Stimulated activated CD8-positive, alpha-beta memory T cell treated with anti-CD3 and anti-CD28 coated beads, Interleukin-15, amount 100 ng/mL, for 24 hours (primary cell): ENCODE results near the gene AKAP14.
A peak's percentile ranks its signal among the peaks of the same experiment; 100 is the strongest.
"Not testable (repeated sequence)": the region's sequence is repeated elsewhere in the genome, so short reads cannot be mapped to it uniquely, and the experiment has no call there.

Source experiments
- DNase-seq: peaks from one replicate; pipeline ENCODE4 v3.0.0-alpha.2; 2020; ENCODE audit warnings: low read depth

AKAP14 gene

DNA sequence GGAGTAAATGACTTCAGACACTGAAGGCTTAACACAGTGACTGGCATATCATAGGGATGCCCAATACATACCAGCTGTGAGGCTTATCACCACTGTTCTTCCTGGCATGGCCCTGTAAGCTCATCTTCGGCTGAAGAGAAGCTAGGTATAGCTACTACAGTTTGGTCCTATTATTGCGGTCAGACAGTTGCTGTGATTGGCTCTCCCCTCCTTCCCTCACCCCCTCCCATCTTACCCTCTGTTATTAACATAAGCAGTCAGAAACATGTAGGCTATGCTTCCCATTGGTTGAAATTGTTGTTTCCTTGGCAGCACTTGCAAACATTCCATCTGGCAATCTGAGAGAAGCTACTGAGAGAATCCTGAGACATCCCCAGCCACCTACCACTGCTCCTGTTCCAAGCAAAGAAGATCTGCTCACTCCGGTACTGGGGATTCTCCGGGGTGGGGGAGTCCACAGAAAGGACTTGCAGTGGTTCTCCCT lies at the start of gene AKAP14:
Gene AKAP14 (plus strand): TSS at position 51 of the 484 bp plus-strand sequence. CDS start 7,331 bp downstream, outside the sequence.
- DNase-seq: no peak

DNA sequence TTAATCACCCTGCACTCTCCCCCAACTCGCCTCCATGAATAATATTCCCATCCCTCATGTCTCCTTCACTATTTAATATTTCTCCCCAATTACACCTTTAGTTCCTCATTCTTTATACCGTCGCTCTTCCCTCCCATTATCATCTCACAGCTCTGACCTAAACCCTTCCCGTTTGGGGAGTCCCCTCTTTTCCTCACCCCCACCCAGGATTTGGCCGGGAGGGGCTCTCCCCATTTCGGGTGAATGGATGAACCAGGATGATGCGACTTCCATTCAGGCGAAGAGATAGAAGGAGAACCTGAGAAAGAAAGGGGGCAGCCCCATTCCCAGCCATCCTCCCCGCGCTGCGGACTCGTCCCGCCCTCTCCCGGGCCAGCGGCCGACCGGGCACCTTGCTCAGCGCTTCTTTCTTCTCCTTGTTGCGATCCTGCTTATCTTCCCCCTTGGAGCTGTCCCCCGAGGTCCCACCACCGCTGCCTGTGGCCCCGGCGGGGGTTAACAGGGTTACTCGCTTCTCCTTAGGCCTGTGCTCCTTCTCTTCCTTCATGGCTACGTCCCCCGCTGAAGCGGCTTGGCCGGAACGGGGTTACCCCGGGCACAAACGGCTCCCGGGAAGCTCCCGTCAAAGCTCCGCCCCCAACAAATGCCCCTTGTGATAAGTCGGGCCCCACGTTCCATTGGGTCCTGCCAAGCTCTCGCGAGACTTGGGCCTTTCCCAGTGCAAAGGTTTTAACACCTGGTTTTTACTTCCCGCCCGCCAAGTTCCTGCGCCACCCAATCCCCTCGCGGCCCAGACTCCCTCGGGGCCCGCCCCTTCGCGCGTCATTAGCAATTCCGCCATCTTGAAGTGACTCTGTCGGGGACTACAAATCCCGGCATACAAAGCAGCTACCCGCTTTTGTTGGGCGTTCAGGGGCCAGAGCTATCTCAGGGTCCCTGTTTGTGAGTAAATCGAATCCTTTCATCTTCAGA lies 43.0 kb upstream of the AKAP14 start, which contains the start of gene UPF3B:
Gene UPF3B (minus strand): TSS at position 582 of the 972 bp plus-strand sequence. CDS start 35 bp downstream, at position 547.
- DNase-seq: peak; percentile 62

DNA sequence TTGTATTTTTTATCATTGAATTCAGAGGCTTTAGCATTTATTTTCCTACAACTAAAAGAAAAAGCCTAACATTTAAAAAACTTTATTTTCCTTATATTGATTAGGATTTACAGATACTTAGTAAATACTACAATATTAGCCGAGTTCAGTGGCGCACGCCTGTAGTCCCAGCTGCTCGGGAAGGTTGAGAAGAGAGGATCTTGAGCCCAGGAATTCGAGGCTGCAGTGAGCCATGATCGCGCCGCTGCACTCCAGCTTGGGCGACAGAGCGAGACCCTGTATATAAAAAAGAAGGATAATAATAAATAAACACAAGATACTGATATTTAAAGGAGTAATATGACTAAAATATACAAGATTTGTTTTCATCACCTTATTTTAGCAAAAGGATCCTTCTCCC lies 42.2 kb upstream of the AKAP14 start:
- DNase-seq: no peak

DNA sequence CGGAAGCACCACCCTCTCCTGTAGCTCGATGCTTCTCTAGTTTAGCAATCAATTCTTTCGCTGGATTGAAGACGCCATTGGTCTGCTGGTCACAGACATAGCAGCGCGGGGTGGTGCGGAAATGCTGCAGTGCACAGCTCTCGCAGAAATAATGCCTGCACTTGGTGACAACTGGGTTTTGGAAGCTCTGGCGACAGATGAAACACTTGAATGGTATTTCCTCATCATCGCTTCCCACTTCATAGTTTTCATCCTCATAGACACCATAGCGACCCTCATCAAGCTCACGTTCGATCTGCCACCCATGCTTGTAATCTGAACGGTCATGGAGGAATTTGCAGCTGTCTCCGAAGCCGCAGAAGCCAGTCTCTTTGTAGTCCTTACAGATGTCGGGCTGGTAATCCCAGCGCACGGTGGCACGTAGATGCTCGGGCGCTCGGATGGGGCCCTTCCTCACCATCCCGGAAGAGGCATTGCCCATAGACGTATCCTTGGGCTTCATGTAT lies 25.0 kb upstream of the AKAP14 start:
- DNase-seq: no peak

DNA sequence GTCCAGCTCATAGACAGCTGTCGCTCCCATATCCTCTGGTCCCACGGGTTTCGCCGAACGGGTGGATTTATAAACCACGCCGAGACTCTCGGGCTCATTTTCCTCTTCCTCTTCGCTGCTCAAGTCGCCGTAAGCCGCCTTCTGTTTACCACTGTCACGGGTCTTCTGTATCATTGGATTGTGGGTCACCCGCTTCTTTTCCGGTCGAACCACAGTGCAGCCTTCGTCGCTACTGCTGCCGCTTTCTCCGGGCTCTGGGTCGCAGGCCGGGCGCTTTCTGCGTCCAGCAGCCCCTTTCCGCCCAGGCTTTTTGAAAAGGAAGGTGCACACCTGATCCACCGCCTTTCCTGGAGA lies 24.5 kb upstream of the AKAP14 start:
- DNase-seq: peak; percentile 20

DNA sequence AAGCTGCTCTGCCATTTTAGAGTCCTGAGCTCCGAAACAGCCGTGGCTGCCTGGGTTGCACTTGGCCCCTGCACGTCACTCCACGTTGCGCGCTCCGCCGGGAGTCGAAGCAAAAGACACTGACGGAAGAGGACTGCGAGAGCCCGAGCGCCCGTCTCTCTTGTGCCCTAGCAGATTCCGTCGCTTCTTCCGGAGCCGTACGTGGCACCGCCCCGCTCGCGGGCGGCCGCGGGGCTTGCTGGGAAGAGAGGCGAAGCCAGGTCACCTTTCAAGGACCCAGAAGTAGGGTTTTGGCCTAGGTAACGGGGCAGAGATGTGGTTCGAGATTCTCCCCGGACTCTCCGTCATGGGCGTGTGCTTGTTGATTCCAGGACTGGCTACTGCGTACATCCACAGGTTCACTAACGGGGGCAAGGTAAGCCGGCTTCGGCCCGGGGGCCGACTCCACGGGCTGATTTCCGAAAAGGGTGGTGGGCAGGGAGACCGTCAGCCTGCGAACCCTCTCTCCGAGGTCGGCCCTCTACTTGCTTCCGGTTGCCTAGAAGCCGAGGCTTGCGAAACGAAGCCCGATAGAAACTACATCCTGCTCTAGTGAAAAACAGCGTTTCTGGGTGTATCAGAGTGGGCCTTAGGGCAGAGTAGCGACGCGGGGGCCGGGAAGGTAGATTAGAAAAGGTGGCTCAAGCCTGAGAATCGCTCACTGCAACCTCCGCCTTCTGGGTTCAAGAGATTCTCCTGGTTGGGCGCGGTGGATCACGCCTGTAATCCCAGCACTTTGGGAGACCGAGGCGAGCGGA lies 23.9 kb upstream of the AKAP14 start, which contains the start of the genes NDUFA1 and RNF113A:
Gene NDUFA1 (plus strand): TSS at position 234 of the 797 bp plus-strand sequence. CDS start 80 bp downstream, at position 314.
Gene RNF113A (minus strand): TSS at position 135 of the 797 bp plus-strand sequence. CDS start 120 bp downstream, at position 15.
- DNase-seq: peak; percentile 33

DNA sequence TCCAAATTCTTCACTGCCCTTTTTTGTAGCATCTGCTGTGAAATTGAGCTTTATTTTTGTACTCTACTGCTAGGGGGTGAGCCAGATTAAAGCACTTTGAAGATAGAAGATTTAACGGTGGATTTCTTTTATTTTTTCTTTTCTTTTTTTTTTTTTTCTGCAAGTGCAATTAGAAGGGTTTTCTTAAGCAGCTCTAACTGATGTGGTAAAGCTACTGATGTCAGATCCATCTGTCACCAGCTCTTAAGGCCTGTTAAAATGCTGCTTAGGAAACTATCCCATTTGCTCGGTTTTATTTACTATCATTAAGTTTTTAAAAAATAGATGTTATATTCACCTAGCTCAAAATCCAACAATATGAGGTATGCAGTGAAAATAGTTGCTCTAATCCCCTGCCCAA lies 17.0 kb upstream of the AKAP14 start:
- DNase-seq: no peak

DNA sequence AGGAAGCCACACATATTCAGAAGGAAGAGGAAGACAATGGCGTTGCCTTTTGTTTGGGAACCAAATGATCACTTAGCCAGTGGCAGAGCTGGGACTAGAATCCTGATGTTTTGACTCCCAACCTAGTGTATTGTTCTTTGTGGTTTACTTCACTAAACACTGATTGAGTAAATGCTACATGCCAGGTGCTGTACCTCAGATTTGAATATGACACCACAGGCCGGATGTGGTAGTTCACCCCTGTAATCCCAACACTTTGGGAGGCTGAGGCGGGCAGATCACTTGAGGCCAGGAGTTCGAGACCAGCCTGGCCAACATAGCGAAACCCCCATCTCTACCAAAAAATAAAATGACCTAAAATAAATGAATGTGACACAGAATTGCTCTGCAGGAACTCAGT lies 15.6 kb upstream of the AKAP14 start:
- no peak for DNase-seq

DNA sequence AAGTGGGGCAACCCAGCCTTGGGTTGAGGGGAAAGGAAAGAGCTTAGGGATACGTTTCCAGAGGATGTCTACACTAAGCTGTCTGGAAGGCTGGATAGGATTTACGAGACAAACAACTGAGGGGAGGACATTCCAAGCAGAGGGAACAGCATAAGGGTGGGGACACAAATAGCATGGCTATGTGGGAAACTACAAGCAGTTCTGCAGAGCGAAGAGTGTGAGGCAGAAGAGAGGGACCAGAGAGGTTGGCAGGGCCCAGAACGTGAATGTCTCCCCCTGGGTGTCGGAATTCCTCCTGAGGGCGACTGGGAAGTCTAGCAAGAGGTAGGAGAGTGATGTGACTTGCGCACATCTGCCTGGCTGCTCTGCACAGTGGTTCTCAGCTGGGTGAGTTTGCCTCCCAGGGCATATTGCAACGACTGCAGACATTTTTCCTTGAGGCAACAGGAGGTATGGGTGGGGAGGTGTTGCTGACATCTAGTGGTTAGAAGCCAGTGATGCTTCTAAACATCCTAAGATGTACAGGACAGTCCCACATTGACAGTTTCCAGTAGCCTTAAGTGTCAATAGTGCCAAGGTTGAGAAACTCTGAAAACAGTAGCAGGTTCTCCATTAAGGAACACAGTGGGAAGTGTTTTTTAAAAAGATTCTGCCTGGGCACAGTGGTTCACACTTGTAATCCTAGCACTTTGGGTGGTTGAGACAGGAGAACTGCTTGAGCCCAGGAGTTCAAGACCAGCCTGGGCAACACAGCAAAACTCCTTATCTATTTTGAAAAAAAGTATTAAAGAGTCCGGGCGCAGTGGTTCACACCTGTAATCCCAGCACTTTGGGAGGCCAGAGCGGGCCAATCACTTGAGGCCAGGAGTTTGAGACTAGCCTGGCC lies 14.9 kb upstream of the AKAP14 start:
- DNase-seq: no peak

DNA sequence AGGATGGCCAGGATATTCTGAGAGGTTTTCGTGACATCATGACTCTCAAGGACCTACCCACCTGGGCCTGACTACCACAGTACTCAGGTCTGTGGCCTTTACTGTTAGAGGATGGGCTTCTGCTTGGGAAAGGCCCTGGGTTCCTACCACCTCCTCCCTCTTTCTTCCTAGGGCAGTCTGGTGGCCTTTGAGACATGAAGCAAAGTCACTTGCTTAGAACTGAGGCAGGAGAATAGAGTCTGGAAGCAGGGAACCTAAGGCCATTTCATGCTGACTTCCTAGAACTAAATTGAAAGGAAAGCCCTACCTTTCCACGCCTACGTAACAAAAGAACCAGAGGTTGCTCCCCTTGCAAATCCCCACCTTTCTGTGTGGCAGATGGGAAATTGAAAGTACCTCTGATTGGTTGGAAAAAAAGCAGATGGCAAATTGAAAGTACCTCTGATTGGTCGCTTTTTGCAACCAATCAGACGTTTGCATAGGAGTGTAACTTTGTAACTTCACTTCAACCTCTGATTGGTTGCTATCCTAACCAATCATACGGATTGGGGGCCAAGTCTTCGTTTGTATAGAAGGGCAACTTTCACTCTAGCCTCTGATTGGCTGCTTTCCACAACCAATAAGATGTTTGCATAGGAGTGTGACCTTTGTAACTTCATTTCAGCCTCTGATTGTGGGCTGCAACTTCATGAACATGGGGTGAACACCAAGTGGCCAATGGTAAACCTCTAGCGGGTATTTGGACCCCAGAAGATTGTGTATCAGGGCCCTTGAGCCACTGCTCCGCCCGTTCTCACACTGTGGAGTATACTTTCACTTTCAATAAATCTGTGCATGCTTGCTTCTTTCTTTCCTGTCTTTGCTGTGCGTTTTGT lies 9.9 kb upstream of the AKAP14 start:
- no peak for DNase-seq

DNA sequence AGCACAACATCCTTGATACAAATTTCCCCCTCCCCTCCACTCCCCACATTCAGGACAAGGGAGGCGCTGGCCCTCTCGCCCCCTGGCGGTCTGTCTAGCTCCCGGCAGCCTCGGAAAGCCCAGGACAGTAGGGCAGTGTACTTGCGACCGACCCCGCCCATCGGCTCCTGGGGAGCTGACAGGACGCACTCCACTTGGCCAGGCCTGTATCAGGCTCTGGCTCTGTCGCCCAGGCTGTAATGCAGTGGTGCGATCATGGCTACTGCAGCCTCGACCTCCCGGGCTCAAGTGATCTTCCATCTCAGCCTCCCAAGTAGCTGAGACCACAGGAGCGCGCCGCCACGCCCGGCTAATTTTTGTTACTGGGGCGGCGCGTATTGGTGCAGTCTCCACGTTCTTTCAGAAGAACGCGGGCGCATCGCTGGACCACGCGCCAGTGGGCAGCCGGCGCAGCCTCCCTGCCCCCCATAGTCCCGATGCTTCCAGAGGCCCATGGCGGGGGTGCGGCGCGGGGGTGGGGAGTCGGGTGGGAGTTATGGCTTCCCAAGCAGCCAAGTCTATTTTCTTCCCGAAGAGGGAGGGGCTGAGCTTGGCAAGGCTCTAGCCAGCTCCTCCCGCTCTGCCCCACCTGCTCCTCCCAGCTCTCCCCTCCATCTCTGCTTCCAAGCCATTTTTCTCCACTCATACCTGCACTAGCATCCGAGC lies 7.8 kb upstream of the AKAP14 start:
- no peak for DNase-seq

DNA sequence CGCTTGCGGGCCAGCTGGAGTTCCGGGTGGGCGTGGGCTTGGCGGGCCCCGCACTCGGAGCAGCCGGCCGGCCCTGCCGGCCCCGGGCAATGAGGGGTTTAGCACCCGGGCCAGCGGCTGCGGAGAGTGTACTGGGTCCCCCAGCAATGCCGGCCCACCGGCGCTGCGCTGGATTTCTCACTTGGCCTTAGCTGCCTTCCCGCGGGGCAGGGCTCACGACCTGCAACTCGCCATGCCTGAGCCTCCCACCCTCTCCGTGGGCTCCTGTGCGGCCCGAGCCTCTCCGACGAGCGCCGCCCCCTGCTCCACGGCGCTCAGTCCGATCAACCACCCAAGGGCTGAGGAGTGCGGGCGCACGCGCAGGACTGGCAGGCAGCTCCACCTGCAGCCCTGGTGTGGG lies 5.1 kb upstream of the AKAP14 start:
- DNase-seq: not testable (repeated sequence)

DNA sequence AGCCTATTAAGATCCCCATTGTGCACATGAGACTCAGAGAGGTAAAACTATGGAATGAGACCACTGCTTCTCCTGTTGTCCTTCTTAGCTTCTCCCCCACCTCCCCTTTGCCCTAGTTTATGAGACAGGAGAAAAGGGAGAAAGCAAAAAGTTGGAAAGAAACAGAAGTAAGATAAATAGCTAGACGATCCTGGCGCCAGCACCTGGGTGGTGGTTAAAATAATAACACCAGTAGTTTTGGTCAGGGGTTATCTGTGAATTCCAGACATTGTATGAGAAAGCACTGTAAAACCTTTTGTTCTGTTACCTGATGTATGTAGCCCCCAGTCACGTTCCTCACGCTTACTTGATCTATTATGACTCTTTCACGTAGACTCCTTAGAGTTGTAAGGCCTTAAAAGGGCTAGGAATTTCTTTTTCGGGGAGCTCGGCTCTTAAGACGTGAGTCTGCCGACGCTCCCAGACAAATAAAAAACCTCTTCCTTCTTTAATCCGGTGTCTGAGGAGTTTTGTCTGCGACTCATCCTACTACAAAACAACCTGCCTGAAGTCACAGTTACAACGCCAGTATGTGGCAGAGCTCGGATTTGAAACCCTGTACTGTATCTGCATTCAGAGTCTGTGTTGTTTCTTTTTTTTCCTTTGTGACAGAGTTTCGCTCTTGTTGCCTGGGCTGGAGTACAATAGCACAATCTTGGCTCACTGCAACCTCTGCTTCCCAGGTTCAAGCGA lies 3.6 kb upstream of the AKAP14 start:
- DNase-seq: not testable (repeated sequence)

DNA sequence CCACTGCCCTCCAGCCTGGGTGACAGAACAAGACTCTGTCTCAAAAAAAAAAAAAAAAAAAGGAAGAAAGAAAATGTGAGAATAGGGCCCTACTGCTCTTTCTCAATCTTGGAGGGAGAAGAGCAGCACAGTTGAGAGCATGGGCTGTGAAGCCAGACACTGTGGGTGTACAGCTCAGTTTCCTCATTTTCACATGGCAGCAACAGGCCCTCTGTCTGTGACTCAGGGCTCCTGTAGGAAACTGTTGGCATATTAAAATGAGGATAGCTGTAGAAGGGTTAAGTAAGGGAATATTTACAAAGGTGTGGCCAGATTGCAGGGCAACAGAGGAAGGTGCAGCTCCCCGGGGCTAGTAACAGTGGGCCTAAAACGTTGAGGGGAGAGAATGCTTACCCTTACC lies 3.4 kb downstream of the AKAP14 start:
- DNase-seq: no peak

DNA sequence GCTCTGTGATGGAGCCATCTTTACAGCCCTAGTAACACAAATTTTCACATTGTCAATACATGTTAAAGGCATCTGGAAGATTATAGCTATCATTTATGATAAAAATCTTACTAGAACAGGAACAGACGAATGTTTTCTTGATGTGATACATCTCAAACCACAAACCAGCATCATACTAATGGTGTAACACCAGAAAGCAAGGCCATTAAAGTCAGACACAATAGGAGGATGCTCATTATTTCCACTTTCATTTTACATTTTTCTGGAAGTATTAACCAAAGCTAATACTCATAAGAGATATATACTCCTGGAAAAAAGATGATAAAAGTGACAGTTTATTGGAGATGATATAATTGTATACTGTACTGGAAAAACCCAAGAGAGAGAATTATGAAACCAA lies 5.3 kb downstream of the AKAP14 start:
- no peak for DNase-seq

DNA sequence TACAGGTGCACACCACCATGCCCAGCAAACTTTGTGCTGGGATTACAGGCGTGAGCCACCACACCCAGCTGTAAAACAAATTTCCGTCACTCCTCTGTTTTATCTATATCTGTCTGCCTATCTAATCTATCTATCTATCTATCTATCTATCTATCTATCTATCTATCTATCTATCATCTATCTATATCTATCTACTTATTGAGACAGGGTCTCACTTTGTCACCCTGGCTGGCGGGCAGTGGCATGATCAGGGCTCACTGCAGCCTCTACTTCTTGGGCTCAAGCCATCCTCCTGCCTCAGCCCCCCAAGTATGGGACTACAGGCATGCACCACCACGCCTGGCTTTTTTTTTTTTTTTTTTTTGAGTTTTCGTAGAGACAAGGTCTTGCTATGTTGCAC lies 20.6 kb downstream of the AKAP14 start:
- DNase-seq: no peak

DNA sequence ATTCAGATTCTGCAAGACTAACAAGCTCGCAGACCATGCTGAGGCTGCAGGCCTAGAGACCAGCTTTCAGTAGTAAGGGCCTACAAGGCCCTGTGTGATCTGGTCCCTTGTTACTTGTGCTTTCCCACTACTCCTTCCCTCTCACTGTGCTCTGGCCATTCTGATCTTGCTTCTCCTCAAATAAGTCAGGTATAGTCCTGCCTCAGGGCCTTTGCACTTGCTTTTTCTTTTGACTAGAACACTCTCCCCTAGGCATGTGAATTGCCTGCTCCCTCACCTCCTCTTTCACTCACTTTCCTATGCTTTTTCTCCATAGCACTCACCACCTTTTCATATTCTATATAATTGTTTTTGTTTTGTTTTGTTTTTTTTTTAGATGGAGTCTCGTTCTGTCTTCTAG lies 22.2 kb downstream of the AKAP14 start:
- DNase-seq: no peak

DNA sequence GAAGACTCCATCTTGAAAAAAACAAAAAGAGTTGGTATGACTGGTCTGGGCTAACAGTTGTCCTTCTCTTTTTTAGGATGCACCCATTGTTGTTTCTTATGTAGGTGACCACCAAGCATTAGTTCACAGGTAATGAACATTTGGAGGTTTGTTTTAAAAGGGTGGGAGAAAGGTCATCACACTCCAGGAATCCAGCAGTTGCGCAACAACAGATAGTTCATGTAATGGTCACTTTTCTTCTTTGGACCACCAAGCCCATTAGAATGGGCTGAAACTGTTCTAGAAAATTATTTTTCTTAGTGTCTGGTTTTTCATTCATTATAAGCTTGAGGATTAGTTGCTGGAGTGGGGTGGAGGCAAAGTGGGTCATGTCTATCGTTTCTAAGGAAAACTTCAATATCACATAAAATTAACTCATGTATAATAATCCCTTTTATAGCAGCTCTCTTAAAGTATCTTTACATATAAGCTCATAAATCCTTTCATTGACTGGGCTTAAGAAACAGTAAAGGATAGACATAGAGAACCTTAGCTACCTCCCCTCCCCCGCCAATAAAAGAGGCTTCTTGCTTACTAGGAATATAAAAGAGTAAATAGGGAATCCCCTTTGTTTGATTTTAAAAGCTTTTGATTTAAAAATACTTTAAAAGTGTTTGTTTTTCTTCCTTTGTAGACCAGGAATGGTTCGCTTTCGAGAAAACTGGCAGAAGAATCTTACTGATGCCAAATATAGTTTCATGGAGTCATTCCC lies 24.3 kb downstream of the AKAP14 start:
- no peak for DNase-seq
